Prostate gland (tissue), 2 donors: ENCODE results near the gene CYLC1. TPM values are rescaled to one million over a fixed set of nuclear protein-coding genes. Genes with fewer than 3 reads are reported as not detected.

Experiments
- DNase-seq: peaks from one replicate; pipeline ENCODE4 v3.0.0-alpha.2; 2019; ENCODE audit warnings: low spot score
- H3K27ac ChIP-seq, 2 donors: fragments of 200-600 bp; sonication (generic); 2 replicates each; pipeline ENCODE4 v1.5.1; 2017 to 2019
- H3K27me3 ChIP-seq: fragments of 200-600 bp; sonication (generic); replicated peaks from 2 replicates; pipeline ENCODE4 v1.5.1; 2019; ENCODE audit not compliant: insufficient read depth
- H3K36me3 ChIP-seq, 2 donors: fragments of 200-600 bp; sonication (generic); 1 replicate in 1 of 2; 2 replicates in 1 of 2; pipeline versions ENCODE4 v1.5.1 to v1.8.1; 2017 to 2019
- H3K4me1 ChIP-seq: fragments of 200-600 bp; sonication (generic); replicated peaks from 2 replicates; pipeline ENCODE4 v1.5.1; 2019
- H3K4me3 ChIP-seq, 2 donors: fragments of 200-600 bp; sonication (generic); 2 replicates each; pipeline ENCODE4 v1.5.1; 2017 to 2019
- H3K9me3 ChIP-seq: fragments of 200-600 bp; sonication (generic); 2 replicates; pipeline ENCODE4 v1.5.1; 2017
- POLR2A ChIP-seq: fragments of 450-650 bp; IDR thresholded peaks from one replicate; pipeline ENCODE4 v1.6.1; 2016; ENCODE audit warnings: antibody characterized with exemption, mild to moderate bottlenecking
- POLR2AphosphoS5 ChIP-seq: sonication (generic); formaldehyde crosslinking; IDR thresholded peaks from one replicate; pipeline ENCODE4 v1.6.1; 2017; ENCODE audit warnings: antibody characterized with exemption
- WGBS: methylation state at CpG from one replicate; pipeline ENCODE4 v1.1.5; 2018; 5-methylcytosine and 5-hydroxymethylcytosine counted together
- intact Hi-C: fragments of 100-400 bp; cut with DNase I; formaldehyde crosslinking; loops from one replicate; pipeline ENCODE4 v1.14.2; 2022
- total RNA-seq, 2 donors: library from RNA; depleted of rRNA; stranded (reverse); fragments of >200 nt; gene quantifications; one replicate each; pipeline ENCODE4 v1.1.0, GENCODE V29; 2016
- TF ChIP-seq, protein P1 (sequence below), 4 experiments: fragments of 200-600 bp in 2 of 4; fragments of 450-650 bp in 2 of 4; sonication (generic) in 2 of 4; IDR thresholded peaks; 1 replicate in 3 of 4; 2 replicates in 1 of 4; pipeline ENCODE4 v1.5.1; 2016 to 2019; ENCODE audit warnings: antibody characterized with exemption in 4 of 4, mild to moderate bottlenecking in 2 of 4, moderate library complexity in 2 of 4

Gene CYLC1
- total RNA-seq, 2 donors from 2014 or later, result 1.2 TPM; not detected in 1

DNA sequence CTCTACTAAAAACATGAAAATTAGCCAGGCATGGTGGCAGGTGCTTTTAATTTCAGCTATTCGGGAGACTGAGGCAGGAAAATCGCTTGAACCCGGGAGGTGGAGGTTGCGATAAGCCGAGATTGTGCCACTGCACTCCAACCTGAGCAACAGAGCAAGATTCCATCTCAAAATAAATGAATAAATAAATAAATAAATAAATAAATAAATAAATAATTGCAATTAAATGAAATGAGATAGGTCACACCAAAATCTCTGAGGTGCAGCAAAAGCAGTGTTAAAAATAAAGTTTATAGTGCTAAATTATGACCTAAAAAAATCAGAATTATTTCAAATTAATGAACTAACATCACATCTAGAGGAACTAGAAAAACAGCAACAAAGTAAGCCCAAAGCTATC, 13.6 kb upstream of the CYLC1 start:
- no peak for TF ChIP-seq POLR2A
- TF ChIP-seq, protein P1, sequence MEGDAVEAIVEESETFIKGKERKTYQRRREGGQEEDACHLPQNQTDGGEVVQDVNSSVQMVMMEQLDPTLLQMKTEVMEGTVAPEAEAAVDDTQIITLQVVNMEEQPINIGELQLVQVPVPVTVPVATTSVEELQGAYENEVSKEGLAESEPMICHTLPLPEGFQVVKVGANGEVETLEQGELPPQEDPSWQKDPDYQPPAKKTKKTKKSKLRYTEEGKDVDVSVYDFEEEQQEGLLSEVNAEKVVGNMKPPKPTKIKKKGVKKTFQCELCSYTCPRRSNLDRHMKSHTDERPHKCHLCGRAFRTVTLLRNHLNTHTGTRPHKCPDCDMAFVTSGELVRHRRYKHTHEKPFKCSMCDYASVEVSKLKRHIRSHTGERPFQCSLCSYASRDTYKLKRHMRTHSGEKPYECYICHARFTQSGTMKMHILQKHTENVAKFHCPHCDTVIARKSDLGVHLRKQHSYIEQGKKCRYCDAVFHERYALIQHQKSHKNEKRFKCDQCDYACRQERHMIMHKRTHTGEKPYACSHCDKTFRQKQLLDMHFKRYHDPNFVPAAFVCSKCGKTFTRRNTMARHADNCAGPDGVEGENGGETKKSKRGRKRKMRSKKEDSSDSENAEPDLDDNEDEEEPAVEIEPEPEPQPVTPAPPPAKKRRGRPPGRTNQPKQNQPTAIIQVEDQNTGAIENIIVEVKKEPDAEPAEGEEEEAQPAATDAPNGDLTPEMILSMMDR (IDR thresholded peaks at IDR 0.05), result no peak
- TF ChIP-seq POLR2AphosphoS5, result no peak
- DNase-seq, result no peak
- Histone ChIP-seq H3K4me3 (no peak overlapping the region), H3K4me1 (no peaks in the 10 kb centered on the region), H3K36me3 (no peaks in the 10 kb centered on the region), H3K27me3 (no peaks in the 10 kb centered on the region), H3K9me3 (no peaks in the 10 kb centered on the region), H3K27ac (no peak overlapping the region)
- intact Hi-C loops, result no loop called here
- 92% methylated on average over 5 of the region's 5 CpGs for WGBS

DNA sequence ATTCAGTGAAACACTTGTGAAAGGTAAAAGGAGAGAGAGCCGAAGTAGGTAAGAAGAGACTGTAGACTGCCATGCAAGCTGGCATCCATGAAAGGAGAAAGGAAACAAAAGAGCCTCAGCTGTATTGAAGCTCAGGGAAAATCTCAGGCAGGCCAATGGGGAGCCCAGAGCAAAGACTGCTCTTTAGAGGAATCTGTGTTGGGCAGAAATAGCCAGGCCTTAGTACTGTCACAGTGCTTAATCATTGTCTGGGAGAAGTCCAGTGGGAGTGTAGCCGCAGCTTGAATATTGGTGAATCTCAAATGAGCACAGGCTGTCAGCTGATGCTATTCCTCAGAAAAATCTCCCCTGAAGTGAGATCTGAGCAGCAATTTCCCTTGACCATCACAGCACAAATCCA, 27.6 kb downstream of the CYLC1 start:
- Histone ChIP-seq H3K4me3 (no peak overlapping the region), H3K27ac (no peak overlapping the region), H3K4me1 (no peaks in the 10 kb centered on the region), H3K27me3 (no peaks in the 10 kb centered on the region), H3K9me3 (no peaks in the 10 kb centered on the region), H3K36me3 (no peaks in the 10 kb centered on the region)
- no peak for DNase-seq
- TF ChIP-seq POLR2A (no peak), POLR2AphosphoS5 (no peak)
- TF ChIP-seq, protein P1 (IDR thresholded peaks at IDR 0.05), result no peak
- 92% methylated on average over 2 of the region's 2 CpGs for WGBS
- intact Hi-C loops, result no loop called here

DNA sequence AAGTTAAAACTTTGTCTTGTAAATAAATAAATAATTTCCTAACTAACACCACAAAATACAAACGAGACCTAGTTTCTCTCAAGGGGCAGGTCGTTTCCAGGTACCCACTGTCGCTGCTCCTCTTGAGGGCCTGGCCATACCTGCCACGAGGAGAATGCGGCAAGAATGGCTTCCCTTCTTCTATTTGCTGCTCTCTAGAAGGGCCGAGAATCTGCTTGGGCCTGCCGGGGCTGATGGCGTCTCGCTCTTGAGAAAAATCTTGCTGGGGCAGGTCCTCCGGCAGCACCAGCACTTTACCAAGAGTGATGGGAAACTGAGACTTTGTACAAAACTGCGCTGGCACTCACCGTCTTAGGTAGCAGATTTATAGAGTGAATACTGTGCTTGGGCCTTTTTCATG, 31.5 kb downstream of the CYLC1 start:
- 76% methylated on average over 2 of the region's 12 CpGs for WGBS
- intact Hi-C loops, result no loop called here
- TF ChIP-seq POLR2A (no peak), POLR2AphosphoS5 (no peak)
- TF ChIP-seq, protein P1 (IDR thresholded peaks at IDR 0.05), result no peak

DNA sequence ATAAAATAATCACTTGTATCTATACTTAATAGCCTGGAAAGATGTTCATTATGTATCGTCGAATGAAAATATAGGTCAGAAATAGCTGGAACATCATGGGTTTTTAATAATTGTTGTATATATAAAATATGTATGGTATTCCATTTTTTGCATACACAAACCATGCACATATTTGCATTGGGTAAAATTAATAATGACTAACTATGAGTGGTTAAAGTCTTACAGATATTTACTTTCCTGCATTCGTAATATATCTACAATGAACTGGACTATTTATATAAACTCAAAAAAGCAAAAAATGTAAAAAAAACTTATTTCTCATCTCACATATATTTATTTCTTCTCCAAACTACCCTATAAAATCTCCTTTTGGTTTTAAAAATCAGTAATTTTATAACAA, 46.0 kb downstream of the CYLC1 start:
- H3K4me3 ChIP-seq, result no peak overlapping the region
- DNase-seq, result no peak
- H3K36me3 ChIP-seq, result no peaks in the 10 kb centered on the region
- intact Hi-C loops, result no loop called here
- no peaks in the 10 kb centered on the region for H3K9me3 ChIP-seq
- H3K27me3 ChIP-seq, result no peaks in the 10 kb centered on the region
- no peak overlapping the region for H3K27ac ChIP-seq
- no peaks in the 10 kb centered on the region for H3K4me1 ChIP-seq
- 96% methylated on average over 3 of the region's 3 CpGs for WGBS
- TF ChIP-seq POLR2AphosphoS5, result no peak
- TF ChIP-seq POLR2A, result no peak
- TF ChIP-seq, protein P1 (IDR thresholded peaks at IDR 0.05), result no peak

More for the DNA sequence above, 31.5 kb downstream of the CYLC1 start:
- Histone ChIP-seq H3K27me3 (no peaks in the 10 kb centered on the region), H3K9me3 (no peaks in the 10 kb centered on the region), H3K36me3 (no peaks in the 10 kb centered on the region), H3K4me1 (no peaks in the 10 kb centered on the region), H3K4me3 (no peak overlapping the region), H3K27ac (no peak overlapping the region)
- DNase-seq, result no peak

DNA sequence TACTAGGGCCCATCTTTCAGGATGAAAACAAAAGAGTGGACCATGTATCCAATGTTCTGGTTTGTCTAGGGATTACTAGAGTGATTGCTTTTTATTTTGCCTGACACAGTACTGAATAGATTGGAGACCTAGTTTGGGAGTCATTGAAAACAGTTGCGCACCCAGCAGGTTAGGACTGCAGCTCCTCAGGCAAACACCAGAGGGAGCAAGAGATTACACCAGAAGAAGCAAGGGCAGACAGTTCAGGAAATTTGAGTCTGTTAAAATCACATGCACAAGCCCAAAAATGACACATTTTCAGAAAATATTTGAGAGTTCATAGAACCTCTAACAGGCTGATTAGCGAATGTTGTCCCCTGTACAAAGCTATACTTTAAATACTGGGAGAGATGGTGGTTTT, 55.6 kb downstream of the CYLC1 start:
- Histone ChIP-seq H3K4me3 (no peak overlapping the region), H3K36me3 (no peaks in the 10 kb centered on the region), H3K4me1 (no peaks in the 10 kb centered on the region), H3K9me3 (no peaks in the 10 kb centered on the region), H3K27me3 (no peaks in the 10 kb centered on the region), H3K27ac (no peak overlapping the region)
- DNase-seq, result no peak
- WGBS, result 29% methylated on average over 2 of the region's 2 CpGs
- TF ChIP-seq POLR2A (no peak), POLR2AphosphoS5 (no peak)
- TF ChIP-seq, protein P1 (IDR thresholded peaks at IDR 0.05), result peak in 2 of 4 experiments; percentile 16
- intact Hi-C loops, result no loop called here
